ENCODE results near the gene ECE1. TPM values are rescaled to one million over a fixed set of nuclear protein-coding genes. Genes with fewer than 3 reads are reported as not detected.
A peak's percentile ranks its signal among the peaks of the same experiment; 100 is the strongest.

ECE1 gene
- total RNA-seq, 4 donors from 2014 or later = 55.9 to 149 (median 112) TPM

DNA sequence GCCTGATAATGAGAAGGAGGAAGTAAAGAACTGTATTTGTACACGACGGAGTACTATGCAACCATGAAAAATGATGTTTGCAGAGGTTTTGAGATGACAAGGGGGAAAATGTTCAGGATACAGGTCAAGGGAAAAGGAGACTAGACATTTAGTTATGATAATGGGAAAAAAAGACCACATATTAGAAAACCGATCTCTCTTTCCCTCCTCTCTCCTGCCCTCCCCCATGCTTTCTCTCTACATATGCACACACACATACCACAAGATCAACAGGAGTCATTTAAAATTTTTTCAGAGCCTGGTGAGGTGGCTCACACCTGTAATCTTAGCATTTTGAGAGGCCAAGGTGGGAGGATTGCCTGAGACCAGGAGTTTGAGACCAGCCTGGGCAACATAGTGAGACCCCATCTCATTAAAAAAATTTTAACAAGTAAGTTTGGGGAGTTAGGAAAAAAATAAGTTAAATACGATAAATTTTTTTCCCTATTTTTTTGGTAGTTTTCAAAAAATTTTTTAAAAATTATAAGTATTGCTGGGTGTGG is 44.5 kb downstream of the ECE1 start:
- in situ Hi-C loops (cut with MboI; ENCODE audit: low pct_ligation_motif_present in 1 of 4, low pct_unique_long_range_greater_than_20kb in 1 of 4, low sequenced_read_pairs in 3 of 4) = loop anchor here in 2 of 4 donors (25.0 kb wide), 1 partner anchor 417 kb away; the partner anchor contains the start of gene RAP1GAP (in 2 of the 2)

DNA sequence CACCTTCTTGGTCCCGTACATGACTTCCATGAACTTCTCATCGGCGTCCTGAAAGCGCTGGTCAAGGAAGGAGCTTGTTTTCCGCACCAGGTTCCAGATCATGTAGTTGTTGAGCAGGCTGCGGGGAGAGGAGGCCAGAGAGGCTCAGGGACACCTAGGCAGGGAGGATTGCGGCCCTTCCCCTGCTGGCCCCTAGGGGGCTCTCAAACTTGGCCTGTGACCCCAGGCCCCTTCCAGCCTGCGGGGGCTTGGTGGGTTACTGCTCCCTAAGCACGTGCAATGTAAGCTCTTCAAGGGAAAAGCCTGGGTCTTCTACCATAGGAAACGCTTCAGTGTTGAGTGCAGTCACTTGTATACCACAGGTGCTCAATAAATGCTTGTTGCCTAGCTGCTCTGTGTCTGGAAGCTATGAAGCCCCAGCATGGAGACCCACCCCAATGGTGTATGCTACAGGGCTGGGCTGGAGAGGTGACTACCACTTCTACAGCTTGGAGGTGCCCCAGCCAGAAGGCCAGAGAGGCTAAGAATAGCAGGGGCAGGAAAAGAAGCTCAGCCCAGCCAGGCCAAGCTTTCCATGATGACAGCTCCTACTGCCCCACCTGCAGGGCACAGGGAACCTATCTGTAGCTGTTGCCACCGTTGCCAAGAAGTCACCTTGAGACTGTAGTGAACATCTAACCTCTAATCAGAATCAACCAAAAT is 45.1 kb downstream of the ECE1 start:
- Histone ChIP-seq H3K27ac (no peak overlapping the region), H3K9me3 (no peaks in the 10 kb centered on the region), H3K36me3 (peaks cover 0 to 58% (median 11%) of the 10 kb centered on the region in 4 donors), H3K4me1 (peaks cover 0 to 4% (median 0%) of the 10 kb centered on the region in 4 donors), H3K27me3 (no peaks in the 10 kb centered on the region), H3K4me3 (no peak overlapping the region)
- DNase-seq = no peak
- intact Hi-C loops (cut with DNase I; ENCODE audit: low total_unique reads) = loop anchor here (5.0 kb wide), 2 partner anchors 107 to 1923 kb away; no protein-coding TSS in a partner anchor
- in situ Hi-C loops (cut with MboI; ENCODE audit: low pct_ligation_motif_present in 1 of 4, low pct_unique_long_range_greater_than_20kb in 1 of 4, low sequenced_read_pairs in 3 of 4) = loop anchor here in 2 of 4 donors (25.0 kb wide), 1 partner anchor 417 kb away; the partner anchor contains the start of gene RAP1GAP (in 2 of the 2)
- 86 to 96% methylated on average over 1 to 11 of the region's 11 CpGs for WGBS, 2 donors (ENCODE audit: low coverage in 1 of 2)
- TF ChIP-seq, protein P1, sequence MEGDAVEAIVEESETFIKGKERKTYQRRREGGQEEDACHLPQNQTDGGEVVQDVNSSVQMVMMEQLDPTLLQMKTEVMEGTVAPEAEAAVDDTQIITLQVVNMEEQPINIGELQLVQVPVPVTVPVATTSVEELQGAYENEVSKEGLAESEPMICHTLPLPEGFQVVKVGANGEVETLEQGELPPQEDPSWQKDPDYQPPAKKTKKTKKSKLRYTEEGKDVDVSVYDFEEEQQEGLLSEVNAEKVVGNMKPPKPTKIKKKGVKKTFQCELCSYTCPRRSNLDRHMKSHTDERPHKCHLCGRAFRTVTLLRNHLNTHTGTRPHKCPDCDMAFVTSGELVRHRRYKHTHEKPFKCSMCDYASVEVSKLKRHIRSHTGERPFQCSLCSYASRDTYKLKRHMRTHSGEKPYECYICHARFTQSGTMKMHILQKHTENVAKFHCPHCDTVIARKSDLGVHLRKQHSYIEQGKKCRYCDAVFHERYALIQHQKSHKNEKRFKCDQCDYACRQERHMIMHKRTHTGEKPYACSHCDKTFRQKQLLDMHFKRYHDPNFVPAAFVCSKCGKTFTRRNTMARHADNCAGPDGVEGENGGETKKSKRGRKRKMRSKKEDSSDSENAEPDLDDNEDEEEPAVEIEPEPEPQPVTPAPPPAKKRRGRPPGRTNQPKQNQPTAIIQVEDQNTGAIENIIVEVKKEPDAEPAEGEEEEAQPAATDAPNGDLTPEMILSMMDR (IDR thresholded peaks at IDR 0.05) = peak in 2 of 5 experiments; percentile 22 to 33
- no peak for TF ChIP-seq POLR2A (IDR thresholded peaks at IDR 0.05)

More for the DNA sequence above, 44.5 kb downstream of the ECE1 start:
- DNase-seq = no peak
- Histone ChIP-seq H3K9me3 (no peaks in the 10 kb centered on the region), H3K4me3 (no peak overlapping the region), H3K4me1 (peaks cover 0 to 4% (median 0%) of the 10 kb centered on the region in 4 donors), H3K27me3 (no peaks in the 10 kb centered on the region), H3K36me3 (peaks cover 0 to 58% (median 11%) of the 10 kb centered on the region in 4 donors), H3K27ac (no peak overlapping the region)
- WGBS, 2 donors (ENCODE audit: low coverage in 1 of 2) = 95 to 96% methylated on average over 4 of the region's 4 CpGs
- intact Hi-C loops (cut with DNase I; ENCODE audit: low total_unique reads) = loop anchor here (5.0 kb wide), 2 partner anchors 107 to 1923 kb away; no protein-coding TSS in a partner anchor
- no peak for TF ChIP-seq POLR2A (IDR thresholded peaks at IDR 0.05)
- TF ChIP-seq, protein P1 (IDR thresholded peaks at IDR 0.05) = no peak
- TF ChIP-seq POLR2AphosphoS5 (IDR thresholded peaks at IDR 0.05) = no peak
- TF ChIP-seq EP300 (IDR thresholded peaks at IDR 0.05; ENCODE audit: low read depth) = no peak

DNA sequence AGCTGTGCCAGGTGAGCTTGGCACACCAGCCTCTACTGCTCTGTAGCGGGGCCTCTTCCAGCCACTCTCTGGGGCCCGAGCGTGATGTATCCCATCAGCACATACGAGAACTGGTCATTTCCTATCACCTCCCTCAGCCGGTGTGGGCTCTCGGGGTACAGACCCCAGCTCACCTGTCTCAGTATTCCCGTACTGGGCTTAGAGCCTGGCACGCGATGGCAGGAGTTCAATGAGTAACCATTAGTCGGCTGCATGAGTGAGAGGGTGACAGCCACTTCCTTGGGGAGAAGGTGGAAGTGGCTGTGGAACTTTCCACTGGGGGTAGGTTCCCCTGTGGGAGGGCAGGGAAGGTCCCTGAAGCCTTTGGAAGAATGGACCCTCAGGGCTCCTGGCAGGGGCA is 46.1 kb downstream of the ECE1 start:
- Histone ChIP-seq H3K27ac (no peak overlapping the region), H3K36me3 (peaks cover 0 to 58% (median 11%) of the 10 kb centered on the region in 4 donors)
- in situ Hi-C loops (cut with MboI; ENCODE audit: low pct_ligation_motif_present in 1 of 4, low pct_unique_long_range_greater_than_20kb in 1 of 4, low sequenced_read_pairs in 3 of 4) = loop anchor here in 2 of 4 donors (25.0 kb wide), 1 partner anchor 418 kb away; the partner anchor contains the start of gene RAP1GAP (in 2 of the 2)

More for the DNA sequence above, 46.1 kb downstream of the ECE1 start:
- 95% methylated on average over 10 of the region's 10 CpGs; no CpG with 5 or more reads in 1 of the 2 donors for WGBS, 2 donors (ENCODE audit: low coverage in 1 of 2)
- Histone ChIP-seq H3K9me3 (no peaks in the 10 kb centered on the region), H3K27me3 (no peaks in the 10 kb centered on the region), H3K4me1 (peaks cover 0 to 4% (median 0%) of the 10 kb centered on the region in 4 donors), H3K4me3 (no peak overlapping the region)
- no peak for DNase-seq
- TF ChIP-seq POLR2A (IDR thresholded peaks at IDR 0.05) (no peak), EP300 (IDR thresholded peaks at IDR 0.05; ENCODE audit: low read depth) (no peak), POLR2AphosphoS5 (IDR thresholded peaks at IDR 0.05) (no peak)
- TF ChIP-seq, protein P1 (IDR thresholded peaks at IDR 0.05) = no peak
- intact Hi-C loops (cut with DNase I; ENCODE audit: low total_unique reads) = no loop called here

Measured in transverse colon (tissue), 4 donors.